SU-DHL-6 (cell line): ENCODE data around the gene FAM170B.

ENCODE experiments used
- H2AFZ ChIP-seq: fragments of 200-600 bp; sonication (generic); 2 replicates; pipeline ENCODE4 v1.6.1; 2014; ENCODE audit warnings: low read depth, mild to moderate bottlenecking, moderate library complexity, mixed read lengths, antibody characterized with exemption, low read length; ENCODE audit not compliant: severe bottlenecking
- H3F3A ChIP-seq: fragments of 200-600 bp; shearing (Covaris generic); 2 replicates; pipeline ENCODE4 v1.6.0; 2016; ENCODE audit warnings: antibody characterized with exemption, mild to moderate bottlenecking; ENCODE audit not compliant: insufficient read depth
- H3K27ac ChIP-seq: fragments of 200-600 bp; sonication (generic); 2 replicates; pipeline ENCODE4 v1.5.1; 2016; ENCODE audit warnings: low read depth, mild to moderate bottlenecking, low read length, moderate library complexity, mixed read lengths
- H3K27me3 ChIP-seq: fragments of 200-600 bp; sonication (generic), shearing (Covaris generic); 2 replicates; pipeline ENCODE4 v1.6.0; 2014; ENCODE audit warnings: mild to moderate bottlenecking, low read length
- H3K36me3 ChIP-seq: fragments of 200-600 bp; sonication (generic); 2 replicates; pipeline ENCODE4 v1.6.1; 2014; ENCODE audit warnings: mild to moderate bottlenecking, low read length, mixed read lengths
- H3K4me2 ChIP-seq: fragments of 300-600, 200-600 bp; shearing (Covaris generic), sonication (generic); 2 replicates; pipeline ENCODE4 v1.6.0; 2014; ENCODE audit warnings: low read length, low read depth, mild to moderate bottlenecking; ENCODE audit not compliant: poor library complexity, severe bottlenecking
- H3K4me3 ChIP-seq: fragments of 200-600 bp; sonication (generic); 2 replicates; pipeline ENCODE4 v1.5.1; 2014; ENCODE audit warnings: antibody characterized with exemption, low read length, mild to moderate bottlenecking, mixed read lengths; ENCODE audit not compliant: insufficient read depth, poor library complexity, severe bottlenecking
- H3K79me2 ChIP-seq: fragments of 200-600 bp; sonication (generic); 2 replicates; pipeline ENCODE4 v1.6.1; 2014; ENCODE audit warnings: mild to moderate bottlenecking, low read length, moderate library complexity; ENCODE audit not compliant: insufficient read depth
- H3K9ac ChIP-seq: fragments of 200-600 bp; sonication (generic); 2 replicates; pipeline ENCODE4 v1.7.0; 2014; ENCODE audit warnings: mild to moderate bottlenecking, low read length
- H3K9me2 ChIP-seq: fragments of 200-600 bp; sonication (generic); replicated peaks from 2 replicates; pipeline ENCODE4 v1.6.1; 2014; ENCODE audit warnings: low read length; ENCODE audit not compliant: insufficient read depth
- H3K9me3 ChIP-seq: fragments of 200-600 bp; sonication (generic); 2 replicates; pipeline ENCODE4 v1.6.1; 2014; ENCODE audit warnings: low read length, mixed read lengths; ENCODE audit not compliant: insufficient read depth
- H4K20me1 ChIP-seq: fragments of 200-600 bp; sonication (generic); 2 replicates; pipeline ENCODE4 v1.6.1; 2014; ENCODE audit warnings: low read depth, mild to moderate bottlenecking, antibody characterized with exemption, low read length, moderate library complexity, mixed read lengths
- EZH2phosphoT487 ChIP-seq: fragments of 200-600 bp; sonication (generic), shearing (Covaris generic); conservative IDR thresholded peaks from 2 replicates; pipeline ENCODE4 v1.6.1; 2018; ENCODE audit warnings: mild to moderate bottlenecking, antibody characterized with exemption, low read length, moderate library complexity, mixed read lengths
- TF ChIP-seq, protein P1 (sequence below): fragments of 200-600 bp; sonication (generic); IDR thresholded peaks from one replicate; pipeline ENCODE4 v1.5.1; 2017; ENCODE audit warnings: antibody characterized with exemption, mild to moderate bottlenecking, low read length, moderate library complexity; ENCODE audit not compliant: insufficient read depth, poor library complexity, severe bottlenecking

Gene FAM170B

DNA sequence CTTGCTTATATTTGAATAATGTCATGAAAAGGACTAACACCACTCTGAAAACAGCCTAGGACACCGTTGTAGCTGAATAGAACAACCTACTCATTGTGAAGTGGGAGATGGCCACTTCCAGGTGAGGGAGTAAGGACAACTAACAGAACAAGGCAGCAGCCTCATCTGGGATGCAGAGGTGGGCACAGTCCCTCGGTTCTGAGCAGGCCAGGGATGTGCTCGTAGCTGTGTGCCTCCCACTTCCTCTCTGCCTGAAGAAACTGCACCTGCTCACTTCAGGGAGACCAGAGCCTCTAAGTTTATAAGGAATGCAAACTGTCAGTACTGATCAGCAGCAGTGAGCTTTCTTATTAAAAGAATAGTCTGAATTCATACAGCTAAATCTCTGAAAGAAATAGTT lies 21.0 kb downstream of the FAM170B start:
- no peak overlapping the region for H3K4me3 ChIP-seq
- no peak for TF ChIP-seq EZH2phosphoT487
- TF ChIP-seq, protein P1, sequence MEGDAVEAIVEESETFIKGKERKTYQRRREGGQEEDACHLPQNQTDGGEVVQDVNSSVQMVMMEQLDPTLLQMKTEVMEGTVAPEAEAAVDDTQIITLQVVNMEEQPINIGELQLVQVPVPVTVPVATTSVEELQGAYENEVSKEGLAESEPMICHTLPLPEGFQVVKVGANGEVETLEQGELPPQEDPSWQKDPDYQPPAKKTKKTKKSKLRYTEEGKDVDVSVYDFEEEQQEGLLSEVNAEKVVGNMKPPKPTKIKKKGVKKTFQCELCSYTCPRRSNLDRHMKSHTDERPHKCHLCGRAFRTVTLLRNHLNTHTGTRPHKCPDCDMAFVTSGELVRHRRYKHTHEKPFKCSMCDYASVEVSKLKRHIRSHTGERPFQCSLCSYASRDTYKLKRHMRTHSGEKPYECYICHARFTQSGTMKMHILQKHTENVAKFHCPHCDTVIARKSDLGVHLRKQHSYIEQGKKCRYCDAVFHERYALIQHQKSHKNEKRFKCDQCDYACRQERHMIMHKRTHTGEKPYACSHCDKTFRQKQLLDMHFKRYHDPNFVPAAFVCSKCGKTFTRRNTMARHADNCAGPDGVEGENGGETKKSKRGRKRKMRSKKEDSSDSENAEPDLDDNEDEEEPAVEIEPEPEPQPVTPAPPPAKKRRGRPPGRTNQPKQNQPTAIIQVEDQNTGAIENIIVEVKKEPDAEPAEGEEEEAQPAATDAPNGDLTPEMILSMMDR: no peak

DNA sequence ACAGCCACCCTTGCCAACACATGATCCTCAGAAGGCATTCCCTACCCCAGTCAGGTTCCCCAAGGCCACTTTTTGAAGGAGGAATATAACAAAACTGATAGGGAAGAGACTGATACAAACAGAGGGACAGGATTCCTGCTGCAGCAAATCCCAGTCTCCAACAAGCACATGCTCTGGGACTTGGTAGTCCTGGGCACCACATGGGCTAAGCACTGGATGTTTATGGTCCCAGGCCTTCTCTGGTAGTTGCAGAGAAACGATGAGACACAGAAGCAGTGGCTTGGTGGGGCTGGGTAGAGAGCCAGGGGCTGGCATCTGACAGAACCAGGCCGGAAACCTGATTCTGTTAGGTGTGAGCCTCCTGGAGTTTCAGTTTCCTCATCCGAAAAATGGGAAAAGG lies 21.7 kb downstream of the FAM170B start:
- H3K4me3 ChIP-seq: no peak overlapping the region
- H3K27me3 ChIP-seq: no peaks in the 10 kb centered on the region

More for the DNA sequence above, 21.0 kb downstream of the FAM170B start:
- Histone ChIP-seq H4K20me1 (no peaks in the 10 kb centered on the region), H3K79me2 (no peaks in the 10 kb centered on the region), H3K27me3 (no peaks in the 10 kb centered on the region), H2AFZ (no peak overlapping the region), H3K36me3 (no peaks in the 10 kb centered on the region), H3K27ac (no peak overlapping the region), H3F3A (no peaks in the 10 kb centered on the region), H3K9me2 (no peaks in the 10 kb centered on the region), H3K4me2 (no peak overlapping the region), H3K9me3 (no peaks in the 10 kb centered on the region), H3K9ac (no peak overlapping the region)

DNA sequence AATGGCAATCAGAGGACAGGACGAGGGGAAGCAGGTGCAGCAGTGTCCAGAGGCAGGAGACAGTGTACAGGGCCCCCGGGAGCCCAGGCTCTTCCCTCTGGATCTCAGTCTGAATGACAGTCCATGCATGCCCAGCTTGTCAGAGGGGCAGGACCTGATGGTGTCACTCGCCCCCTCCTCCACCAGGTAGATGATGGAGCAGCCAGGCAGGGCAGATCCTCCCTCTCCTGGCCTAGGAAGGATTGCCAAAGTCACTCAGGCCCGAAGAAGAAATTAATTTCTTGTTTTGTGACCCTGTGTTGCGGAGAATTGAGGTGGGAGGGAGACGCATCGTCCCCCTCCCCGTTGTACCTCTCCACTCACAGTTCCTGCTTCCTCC lies 22.5 kb downstream of the FAM170B start:
- TF ChIP-seq, protein P1: no peak
- TF ChIP-seq EZH2phosphoT487: no peak
- Histone ChIP-seq H2AFZ (no peak overlapping the region), H3F3A (no peaks in the 10 kb centered on the region), H3K79me2 (no peaks in the 10 kb centered on the region), H3K4me2 (no peak overlapping the region), H3K4me3 (no peak overlapping the region), H4K20me1 (no peaks in the 10 kb centered on the region), H3K36me3 (no peaks in the 10 kb centered on the region), H3K9ac (no peak overlapping the region), H3K27me3 (no peaks in the 10 kb centered on the region), H3K27ac (no peak overlapping the region), H3K9me3 (no peaks in the 10 kb centered on the region), H3K9me2 (no peaks in the 10 kb centered on the region)

More for the DNA sequence above, 21.7 kb downstream of the FAM170B start:
- no peak overlapping the region for H3K4me2 ChIP-seq
- H3K9ac ChIP-seq: no peak overlapping the region
- H3K9me2 ChIP-seq: no peaks in the 10 kb centered on the region
- no peak for TF ChIP-seq EZH2phosphoT487
- TF ChIP-seq, protein P1: no peak
- no peak overlapping the region for H2AFZ ChIP-seq
- H3F3A ChIP-seq: no peaks in the 10 kb centered on the region
- H3K79me2 ChIP-seq: no peaks in the 10 kb centered on the region
- H3K27ac ChIP-seq: no peak overlapping the region
- H3K36me3 ChIP-seq: no peaks in the 10 kb centered on the region
- H3K9me3 ChIP-seq: no peaks in the 10 kb centered on the region
- no peaks in the 10 kb centered on the region for H4K20me1 ChIP-seq

DNA sequence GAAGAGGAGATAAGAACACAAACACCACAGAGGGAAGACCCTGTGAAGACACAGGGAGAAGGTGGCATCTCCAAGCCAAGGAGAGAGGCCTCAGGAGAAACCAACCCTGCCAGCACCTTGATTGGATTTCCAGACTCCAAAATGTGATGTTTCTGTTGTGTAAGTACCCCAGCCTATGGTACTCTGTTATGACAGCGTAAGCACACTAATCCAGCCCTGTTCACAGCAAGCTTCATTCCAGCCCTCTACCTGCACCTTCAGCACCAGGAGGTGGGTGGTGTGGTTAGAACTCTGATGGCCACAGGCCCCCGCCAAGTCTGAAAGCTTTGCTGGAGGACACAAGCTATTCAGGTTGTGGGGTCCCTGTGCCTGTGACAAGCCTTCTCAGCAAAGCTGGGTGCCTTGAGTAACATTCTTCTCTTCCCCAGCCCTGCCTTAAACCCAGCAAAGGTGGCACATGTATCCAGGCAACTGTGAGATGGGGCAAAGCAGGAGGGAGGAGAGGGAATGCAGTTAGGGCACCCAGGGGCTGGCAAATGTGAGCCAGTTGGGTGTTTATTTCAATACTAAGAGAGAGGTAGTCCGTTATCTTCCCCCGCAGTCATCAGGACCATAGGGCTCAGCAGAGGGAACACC lies 23.0 kb downstream of the FAM170B start:
- Histone ChIP-seq H3K79me2 (no peaks in the 10 kb centered on the region), H3K9me3 (no peaks in the 10 kb centered on the region), H2AFZ (no peak overlapping the region), H3K27me3 (no peaks in the 10 kb centered on the region), H4K20me1 (no peaks in the 10 kb centered on the region), H3K9ac (no peak overlapping the region), H3K4me3 (no peak overlapping the region), H3K9me2 (no peaks in the 10 kb centered on the region), H3K4me2 (no peak overlapping the region), H3F3A (no peaks in the 10 kb centered on the region), H3K27ac (no peak overlapping the region), H3K36me3 (no peaks in the 10 kb centered on the region)
- TF ChIP-seq EZH2phosphoT487: no peak
- TF ChIP-seq, protein P1: no peak
